Stomach smooth muscle (tissue), 2 donors: ENCODE results near the gene VSTM1.
"Not testable (repeated sequence)": the region's sequence is repeated elsewhere in the genome, so short reads cannot be mapped to it uniquely, and the experiment has no call there.

ENCODE experiments used
- H3K27ac ChIP-seq: one replicate; pipeline ENCODE4 v1.7.0; 2013; ENCODE audit warnings: mild to moderate bottlenecking, low read length, inconsistent platforms
- H3K27me3 ChIP-seq, 2 donors: one replicate each; pipeline ENCODE4 v1.7.0; 2013; ENCODE audit warnings: low read length in 2 of 2; ENCODE audit not compliant: insufficient read depth in 2 of 2, control insufficient read depth in 1 of 2
- H3K36me3 ChIP-seq, 2 donors: one replicate each; pipeline ENCODE4 v1.7.0; 2013; ENCODE audit warnings: low read length in 2 of 2; ENCODE audit not compliant: control insufficient read depth in 2 of 2, insufficient read depth in 2 of 2
- H3K4me1 ChIP-seq: one replicate; pipeline ENCODE4 v1.7.0; 2013; ENCODE audit warnings: low read length; ENCODE audit not compliant: control insufficient read depth, insufficient read depth
- H3K4me3 ChIP-seq, 2 donors: one replicate each; pipeline ENCODE4 v1.7.0; 2013; ENCODE audit warnings: low read length in 2 of 2
- H3K9ac ChIP-seq, 2 donors: one replicate each; pipeline ENCODE4 v1.7.0; 2013; ENCODE audit warnings: low read length in 2 of 2, mild to moderate bottlenecking in 1 of 2
- H3K9me3 ChIP-seq, 2 donors: one replicate each; pipeline ENCODE4 v1.7.0; 2013; ENCODE audit warnings: low read length in 2 of 2; ENCODE audit not compliant: control insufficient read depth in 2 of 2
- donor health status: healthy.
- donor health status: Pancreatic carcinoma.

The VSTM1 gene, protein sequence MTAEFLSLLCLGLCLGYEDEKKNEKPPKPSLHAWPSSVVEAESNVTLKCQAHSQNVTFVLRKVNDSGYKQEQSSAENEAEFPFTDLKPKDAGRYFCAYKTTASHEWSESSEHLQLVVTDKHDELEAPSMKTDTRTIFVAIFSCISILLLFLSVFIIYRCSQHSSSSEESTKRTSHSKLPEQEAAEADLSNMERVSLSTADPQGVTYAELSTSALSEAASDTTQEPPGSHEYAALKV

DNA sequence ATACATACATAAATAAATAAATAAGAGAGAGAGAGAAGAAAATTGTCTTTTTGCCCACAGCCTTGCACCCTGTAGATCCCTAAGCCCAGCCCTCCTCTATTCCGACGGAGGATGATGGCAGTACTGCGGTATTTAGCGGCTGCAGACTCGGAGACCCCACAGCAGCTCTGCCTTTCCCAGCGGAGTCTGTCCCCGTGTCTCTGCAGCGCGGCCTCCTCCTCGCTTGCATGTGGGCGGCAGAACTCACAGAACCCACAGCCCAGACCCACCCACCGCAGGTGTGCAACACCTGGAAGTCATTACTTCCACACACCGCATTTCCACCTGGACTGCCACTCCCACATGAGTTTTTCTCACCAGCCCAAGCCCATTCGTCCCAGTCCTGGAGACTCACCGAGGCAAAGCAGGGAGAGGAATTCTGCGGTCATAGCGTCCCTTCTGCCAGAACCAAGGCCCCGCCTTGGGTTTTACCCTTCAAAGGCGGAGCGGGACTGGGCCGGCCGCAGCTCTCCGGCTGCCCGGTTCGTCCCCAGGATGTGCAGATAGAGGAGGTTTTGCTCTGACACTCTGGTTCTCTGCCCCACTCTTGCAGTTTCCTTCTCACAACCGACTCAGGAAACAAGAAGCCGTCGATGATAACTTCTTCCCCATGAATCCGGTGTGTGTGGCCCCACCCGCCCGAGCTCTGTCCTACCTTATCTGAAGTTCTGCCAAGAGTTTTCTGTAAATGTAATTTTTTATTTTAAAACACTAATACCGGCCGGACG, at the start of gene VSTM1:
Gene VSTM1, minus strand, starts transcription at position 548 of the 767 bp plus-strand sequence. Its CDS starts 120 bp downstream, at position 428.
- Histone ChIP-seq H3K27ac (no peak within 1 kb of the TSS), H3K36me3 (no peaks in the 10 kb centered on the region), H3K4me1 (no peaks in the 10 kb centered on the region), H3K27me3 (peaks cover 0 to 3% of the 10 kb centered on the region in 2 donors), H3K9me3 (peaks cover 0 to 13% of the 10 kb centered on the region in 2 donors), H3K4me3 (no peak within 1 kb of the TSS), H3K9ac (no peak within 1 kb of the TSS)

GRCh38 chr19:54109651-54110050, 46.0 kb upstream of the VSTM1 start:
- peaks cover 28 to 37% of the 10 kb centered on the region in 2 donors for H3K36me3 ChIP-seq
- H3K27ac ChIP-seq: no peak overlapping the region
- H3K27me3 ChIP-seq: no peaks in the 10 kb centered on the region
- no peaks in the 10 kb centered on the region for H3K9me3 ChIP-seq
- no peak overlapping the region for H3K4me3 ChIP-seq
- H3K9ac ChIP-seq: no peak overlapping the region
- peaks cover 8% of the 10 kb centered on the region for H3K4me1 ChIP-seq

GRCh38 chr19:54108496-54108895, 44.8 kb upstream of the VSTM1 start:
- Histone ChIP-seq H3K9ac (no peak overlapping the region), H3K27ac (no peak overlapping the region), H3K36me3 (peaks cover 28 to 37% of the 10 kb centered on the region in 2 donors), H3K4me3 (no peak overlapping the region), H3K27me3 (no peaks in the 10 kb centered on the region), H3K4me1 (peaks cover 2% of the 10 kb centered on the region), H3K9me3 (no peaks in the 10 kb centered on the region)

GRCh38 chr19:54107876-54108490, 44.3 kb upstream of the VSTM1 start:
- Histone ChIP-seq H3K9ac (no peak overlapping the region), H3K4me3 (no peak overlapping the region), H3K27ac (no peak overlapping the region), H3K9me3 (no peaks in the 10 kb centered on the region), H3K36me3 (peaks cover 28 to 37% of the 10 kb centered on the region in 2 donors), H3K27me3 (no peaks in the 10 kb centered on the region), H3K4me1 (peaks cover 7% of the 10 kb centered on the region)

GRCh38 chr19:54106716-54107115, 43.0 kb upstream of the VSTM1 start:
- H3K4me1 ChIP-seq: peaks cover 11% of the 10 kb centered on the region
- H3K9ac ChIP-seq: no peak overlapping the region
- H3K36me3 ChIP-seq: peaks cover 26 to 37% of the 10 kb centered on the region in 2 donors
- H3K9me3 ChIP-seq: no peaks in the 10 kb centered on the region
- H3K27ac ChIP-seq: no peak overlapping the region
- no peak overlapping the region for H3K4me3 ChIP-seq
- H3K27me3 ChIP-seq: no peaks in the 10 kb centered on the region

DNA sequence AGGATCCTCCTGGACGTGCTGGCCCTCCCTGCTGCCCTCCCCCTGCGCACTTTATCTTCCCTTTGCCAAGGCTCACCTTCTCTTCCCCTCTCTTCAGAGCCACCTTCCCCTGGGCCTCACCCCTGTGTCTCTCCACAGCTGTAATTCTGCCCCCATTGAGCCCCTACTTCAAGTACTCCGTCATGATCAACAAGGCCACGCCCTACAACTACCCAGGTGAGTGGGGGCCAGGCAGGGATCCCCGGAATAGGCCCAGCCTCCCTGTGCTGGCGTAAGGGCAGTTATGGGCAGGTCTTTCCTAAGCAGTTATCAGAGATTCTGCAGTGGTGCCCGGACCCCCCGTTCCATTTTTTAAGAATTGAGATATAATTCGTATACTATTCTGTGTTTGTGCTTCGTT, 42.1 kb upstream of the VSTM1 start:
- no peaks in the 10 kb centered on the region for H3K9me3 ChIP-seq
- H3K27ac ChIP-seq: no peak overlapping the region
- no peak overlapping the region for H3K4me3 ChIP-seq
- no peak overlapping the region for H3K9ac ChIP-seq
- H3K27me3 ChIP-seq: no peaks in the 10 kb centered on the region
- peaks cover 24 to 34% of the 10 kb centered on the region in 2 donors for H3K36me3 ChIP-seq
- H3K4me1 ChIP-seq: peaks cover 11% of the 10 kb centered on the region

- no peaks in the 10 kb centered on the region for H3K9me3 ChIP-seq
- no peak overlapping the region for H3K4me3 ChIP-seq
- no peaks in the 10 kb centered on the region for H3K27me3 ChIP-seq
- H3K4me1 ChIP-seq: peaks cover 11% of the 10 kb centered on the region
- H3K36me3 ChIP-seq: peaks cover 22 to 29% of the 10 kb centered on the region in 2 donors
- H3K9ac ChIP-seq: no peak overlapping the region
- no peak overlapping the region for H3K27ac ChIP-seq
Observed at GRCh38 chr19:54104998-54105715, 41.5 kb upstream of the VSTM1 start.

- peak within 1 kb of the TSS; percentile 81 to 94 for H3K9ac ChIP-seq
- H3K27ac ChIP-seq: peak within 1 kb of the TSS; percentile 55
- H3K4me3 ChIP-seq: peak within 1 kb of the TSS; percentile 97 to 99
- no peaks in the 10 kb centered on the region for H3K9me3 ChIP-seq
- no peaks in the 10 kb centered on the region for H3K27me3 ChIP-seq
- peaks cover 11% of the 10 kb centered on the region for H3K4me1 ChIP-seq
- peaks cover 7 to 11% of the 10 kb centered on the region in 2 donors for H3K36me3 ChIP-seq
Observed at GRCh38 chr19:54102421-54103169, 38.9 kb upstream of the VSTM1 start, which contains the start of gene NDUFA3. Gene NDUFA3 (plus strand): TSS chr19:54102855. CDS start chr19:54102879, 24 bp downstream.

DNA sequence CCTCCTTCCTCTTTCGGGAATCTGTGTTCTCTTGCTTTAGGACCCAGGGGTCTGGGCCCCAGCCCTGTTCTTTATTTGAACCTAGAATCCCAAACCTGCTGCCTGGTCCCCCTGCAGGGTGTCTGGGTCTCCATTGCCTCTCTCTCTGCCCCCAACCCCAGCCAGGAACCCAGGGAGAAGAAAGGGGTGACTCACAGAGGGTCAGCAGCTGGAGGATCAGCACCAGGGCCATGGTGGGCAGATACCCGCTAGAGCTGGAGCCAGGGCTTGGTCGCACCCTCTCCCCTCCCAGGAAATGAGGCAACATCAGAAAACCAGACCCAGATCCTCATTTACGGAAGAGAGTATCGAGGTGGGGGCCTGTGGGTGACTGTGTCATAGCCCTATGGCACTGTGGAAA, 36.9 kb upstream of the VSTM1 start, which contains the start of gene OSCAR:
Gene OSCAR, minus strand, starts transcription at position 243 of the 400 bp plus-strand sequence. Its CDS starts 11 bp downstream, at position 232.
- Histone ChIP-seq H3K36me3 (peaks cover under 1 to 1% of the 10 kb centered on the region in 2 donors), H3K27ac (no peak within 1 kb of the TSS), H3K9me3 (no peaks in the 10 kb centered on the region), H3K4me1 (peaks cover 17% of the 10 kb centered on the region), H3K27me3 (peaks cover 4 to 9% of the 10 kb centered on the region in 2 donors), H3K9ac (no peak within 1 kb of the TSS), H3K4me3 (no peak within 1 kb of the TSS)

DNA sequence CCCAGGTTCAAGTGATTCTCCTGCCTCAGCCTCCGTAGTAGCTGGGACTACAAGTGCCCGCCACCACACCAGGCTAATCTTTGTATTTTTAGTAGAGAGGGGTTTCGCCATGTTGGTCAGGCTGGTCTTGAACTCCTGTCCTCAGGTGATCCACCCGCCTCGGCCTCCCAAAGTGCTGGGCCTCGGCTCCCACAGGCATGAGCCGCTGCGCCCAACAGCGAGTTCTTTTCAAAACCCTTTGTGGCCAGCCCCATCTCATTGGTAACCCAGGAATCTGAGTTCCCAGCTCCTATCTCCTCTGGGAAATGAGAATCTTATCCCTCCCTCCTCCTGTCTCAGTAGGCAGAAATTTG, 36.2 kb upstream of the VSTM1 start:
- H3K9ac ChIP-seq, H3K4me3 ChIP-seq, H3K27ac ChIP-seq, H3K9me3 ChIP-seq, H3K36me3 ChIP-seq: not testable (repeated sequence)
- Histone ChIP-seq H3K4me1 (peaks cover 19% of the 10 kb centered on the region), H3K27me3 (peaks cover 7 to 12% of the 10 kb centered on the region in 2 donors)
